ENCODE results near the gene EMP2. TPM values are rescaled to one million over a fixed set of nuclear protein-coding genes. Genes with fewer than 3 reads are reported as not detected.

Gene EMP2
- total RNA-seq, 4 donors from 2014 or later: 7.9 to 13.5 (median 11.7) TPM

- Histone ChIP-seq H3K36me3 (no peaks in the 10 kb centered on the region), H3K4me3 (no peak overlapping the region), H3K27me3 (no peaks in the 10 kb centered on the region), H3K4me1 (peaks cover 0 to 6% of the 10 kb centered on the region in 2 donors), H3K27ac (no peak overlapping the region), H3K9me3 (no peaks in the 10 kb centered on the region)
- ATAC-seq (no peak), DNase-seq (no peak)
- TF ChIP-seq POLR2A (IDR thresholded peaks at IDR 0.05) (no peak), CTCF (IDR thresholded peaks at IDR 0.05 in 4 of 5, conservative IDR thresholded peaks at IDR 0.05 in 1 of 5) (no peak)
- in situ Hi-C loops (cut with MboI; ENCODE audit: low sequenced_read_pairs in 4 of 4): no loop called here
- intact Hi-C loops (cut with DNase I; ENCODE audit: low total_unique reads): no loop called here
These were observed 26.2 kb upstream of the EMP2 start for GRCh38 chr16:10606607-10607006.

GRCh38 chr16:10605636-10606035 is 25.2 kb upstream of the EMP2 start:
- Histone ChIP-seq H3K4me1 (peaks cover 0 to 6% of the 10 kb centered on the region in 2 donors), H3K36me3 (no peaks in the 10 kb centered on the region), H3K27me3 (no peaks in the 10 kb centered on the region), H3K27ac (no peak overlapping the region), H3K4me3 (no peak overlapping the region), H3K9me3 (no peaks in the 10 kb centered on the region)
- DNase-seq: no peak
- in situ Hi-C loops (cut with MboI; ENCODE audit: low sequenced_read_pairs in 4 of 4) (no loop called here), intact Hi-C loops (cut with DNase I; ENCODE audit: low total_unique reads) (no loop called here)
- TF ChIP-seq CTCF (IDR thresholded peaks at IDR 0.05 in 4 of 5, conservative IDR thresholded peaks at IDR 0.05 in 1 of 5) (no peak), POLR2A (IDR thresholded peaks at IDR 0.05) (no peak)
- ATAC-seq: no peak

GRCh38 chr16:10601444-10602408 is 21.3 kb upstream of the EMP2 start:
- no peak overlapping the region for H3K4me3 ChIP-seq
- H3K9me3 ChIP-seq: no peaks in the 10 kb centered on the region
- intact Hi-C loops (cut with DNase I; ENCODE audit: low total_unique reads) (no loop called here), in situ Hi-C loops (cut with MboI; ENCODE audit: low sequenced_read_pairs in 4 of 4) (no loop called here)
- H3K27me3 ChIP-seq: no peaks in the 10 kb centered on the region
- H3K36me3 ChIP-seq: no peaks in the 10 kb centered on the region
- TF ChIP-seq CTCF (IDR thresholded peaks at IDR 0.05 in 4 of 5, conservative IDR thresholded peaks at IDR 0.05 in 1 of 5): no peak
- no peak for TF ChIP-seq POLR2A (IDR thresholded peaks at IDR 0.05)
- no peaks in the 10 kb centered on the region for H3K4me1 ChIP-seq
- DNase-seq (no peak), ATAC-seq (no peak)
- H3K27ac ChIP-seq: no peak overlapping the region

- TF ChIP-seq POLR2A (IDR thresholded peaks at IDR 0.05): no peak
- no peak for TF ChIP-seq CTCF (IDR thresholded peaks at IDR 0.05 in 4 of 5, conservative IDR thresholded peaks at IDR 0.05 in 1 of 5)
- Histone ChIP-seq H3K4me1 (no peaks in the 10 kb centered on the region), H3K9me3 (no peaks in the 10 kb centered on the region), H3K27me3 (no peaks in the 10 kb centered on the region), H3K4me3 (no peak overlapping the region), H3K36me3 (no peaks in the 10 kb centered on the region), H3K27ac (no peak overlapping the region)
- DNase-seq (no peak), ATAC-seq (no peak)
- intact Hi-C loops (cut with DNase I; ENCODE audit: low total_unique reads) (no loop called here), in situ Hi-C loops (cut with MboI; ENCODE audit: low sequenced_read_pairs in 4 of 4) (no loop called here)
These were observed 20.5 kb upstream of the EMP2 start for GRCh38 chr16:10600782-10601443.
